HG03521 (cell line): ENCODE results near the gene CTIF.

Experiments
- ATAC-seq: cut with Tn5 transposase; IDR thresholded peaks from one replicate; pipeline ENCODE4 v1.9.1; 2021; ENCODE audit warnings: mild to moderate bottlenecking, moderate library complexity; ENCODE audit not compliant: unreplicated experiment

CTIF gene

DNA sequence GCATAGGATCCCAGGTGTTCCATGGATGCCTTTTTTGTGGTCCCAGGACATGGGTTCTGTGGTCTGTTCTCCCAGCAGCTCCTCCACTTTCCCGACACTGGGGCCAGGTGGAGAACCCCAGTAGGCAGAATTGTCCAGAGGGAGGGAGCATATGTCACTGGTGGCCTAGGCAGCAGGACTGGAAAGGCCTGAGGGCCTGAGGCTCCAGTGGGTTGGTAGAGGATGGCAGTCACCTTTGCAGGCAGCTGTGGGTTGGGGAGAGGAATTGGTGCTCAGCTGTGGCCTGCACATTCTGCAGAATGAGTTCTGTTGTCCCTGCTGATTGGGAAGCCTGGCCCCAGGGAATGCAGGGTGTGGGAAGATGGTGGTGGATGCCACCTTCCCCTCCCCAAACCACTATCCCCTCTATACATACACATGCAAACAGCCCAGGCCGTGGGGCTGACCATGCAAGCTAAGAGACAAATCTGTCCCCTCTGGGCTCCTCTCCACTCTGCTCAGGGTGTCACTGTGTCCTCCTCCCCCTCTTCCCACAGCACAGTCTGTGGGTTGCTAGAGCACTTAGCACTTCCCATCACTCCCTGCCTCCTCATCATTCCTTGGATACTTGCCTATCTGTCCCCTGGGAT, 11.4 kb downstream of the CTIF start:
- ATAC-seq: no peak

GRCh38 chr18:48551100-48551499, 12.3 kb downstream of the CTIF start:
- ATAC-seq: no peak

GRCh38 chr18:48552130-48552529, 13.3 kb downstream of the CTIF start:
- no peak for ATAC-seq

DNA sequence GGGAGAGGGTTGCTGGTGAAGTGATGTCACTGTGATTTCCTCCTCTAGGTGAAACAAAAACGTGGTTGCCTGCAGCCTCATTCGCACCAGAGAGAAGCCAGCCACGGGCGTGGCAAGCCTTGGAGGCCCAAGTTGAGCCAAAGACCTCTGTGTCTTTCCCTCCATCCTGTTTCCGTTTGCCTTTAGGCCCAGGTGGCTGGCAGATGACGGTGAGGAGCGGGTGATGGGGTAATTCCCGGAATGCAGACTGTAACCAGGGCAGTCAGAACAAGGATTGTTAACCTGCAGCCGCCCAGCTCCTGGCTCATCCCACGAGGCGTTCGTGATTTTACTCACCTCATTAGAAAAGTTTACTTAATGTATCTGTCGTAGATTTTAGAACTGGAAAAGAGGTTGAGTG, 14.4 kb downstream of the CTIF start:
- no peak for ATAC-seq

- no peak for ATAC-seq
Observed at GRCh38 chr18:48554610-48555400, 16.0 kb downstream of the CTIF start.

GRCh38 chr18:48555465-48555995, 16.7 kb downstream of the CTIF start:
- ATAC-seq: no peak

DNA sequence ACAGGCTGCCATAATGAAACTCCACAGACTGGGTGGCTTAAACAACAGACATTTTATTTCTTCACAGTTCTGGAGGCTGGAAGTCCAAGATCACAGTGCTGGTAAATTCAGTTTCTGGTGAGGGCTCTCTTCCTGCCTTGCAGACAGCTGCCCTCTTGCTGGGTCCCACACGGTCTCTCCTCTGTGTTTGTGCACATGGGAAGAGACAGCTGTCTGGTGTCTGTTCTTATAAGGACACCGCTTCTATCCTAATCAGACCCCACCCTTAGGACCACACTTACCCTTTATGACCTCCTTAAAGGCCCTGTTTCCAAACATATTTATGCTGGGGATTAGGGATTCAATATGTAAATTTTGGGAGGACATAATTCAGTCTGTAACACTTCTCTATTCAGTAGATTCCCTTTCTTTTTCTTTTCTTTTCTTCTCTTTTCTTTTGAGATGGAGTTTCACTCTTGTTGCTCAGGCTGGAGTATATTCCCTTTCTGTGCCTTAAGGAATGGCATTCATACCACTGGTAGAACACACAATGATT, 18.9 kb downstream of the CTIF start:
- ATAC-seq: no peak

DNA sequence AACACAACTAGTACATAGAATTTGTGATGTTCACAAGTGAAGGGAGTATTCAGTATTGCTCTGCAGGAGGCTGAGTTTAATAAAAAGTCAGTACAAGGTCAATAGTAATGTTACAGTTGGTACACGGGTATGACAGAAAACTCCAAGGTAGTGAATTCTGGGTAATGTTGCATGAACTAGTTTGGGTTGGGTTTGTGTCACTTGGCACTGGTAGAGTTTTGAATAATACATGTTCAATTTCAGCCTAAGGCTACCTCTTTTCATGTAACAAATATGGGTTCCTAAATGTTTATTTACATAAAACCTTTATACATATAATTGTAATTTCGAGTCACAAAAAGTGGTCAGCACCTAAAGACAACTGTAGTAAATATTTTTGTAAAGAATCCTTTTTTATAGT, 19.4 kb downstream of the CTIF start:
- ATAC-seq: no peak

DNA sequence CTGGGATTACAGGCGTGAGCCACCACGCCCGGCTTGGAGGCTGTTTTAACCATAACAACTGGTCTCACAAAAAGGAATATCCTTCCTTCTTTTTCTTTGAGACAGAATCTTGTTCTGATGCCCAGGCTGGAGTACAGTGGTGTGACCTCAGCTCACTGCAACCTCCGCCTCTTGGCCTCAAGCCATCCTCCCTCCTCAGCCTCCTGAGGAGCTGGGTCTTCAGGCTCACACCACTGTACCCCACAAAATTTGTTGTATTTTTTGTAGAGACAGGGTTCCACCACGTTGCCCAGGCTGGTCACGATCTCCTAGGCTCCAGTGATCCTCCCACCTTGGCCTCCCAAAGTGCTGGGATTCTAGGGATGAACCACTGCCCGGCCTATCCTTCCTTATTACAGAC, 21.7 kb downstream of the CTIF start:
- no peak for ATAC-seq

DNA sequence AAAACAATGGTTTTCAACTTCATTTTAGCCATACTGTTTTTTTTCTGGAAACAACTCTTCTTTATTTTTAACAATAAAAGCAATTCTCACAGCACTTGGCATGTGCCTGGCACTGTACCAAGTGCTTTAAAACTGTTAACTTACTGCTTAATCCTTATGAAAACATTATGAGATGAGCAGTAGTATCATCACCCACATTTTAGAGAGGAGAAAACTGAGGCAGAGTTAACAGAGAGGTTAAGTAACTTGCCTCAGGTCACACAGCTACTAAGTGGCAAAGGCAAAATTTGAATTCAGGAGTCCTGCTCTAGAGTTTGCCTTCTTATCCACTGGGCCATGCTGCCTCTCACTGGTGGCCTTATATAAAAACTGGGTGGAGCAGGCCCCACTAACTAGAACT, 23.2 kb downstream of the CTIF start:
- ATAC-seq: no peak

GRCh38 chr18:48563027-48563426, 24.2 kb downstream of the CTIF start:
- no peak for ATAC-seq

DNA sequence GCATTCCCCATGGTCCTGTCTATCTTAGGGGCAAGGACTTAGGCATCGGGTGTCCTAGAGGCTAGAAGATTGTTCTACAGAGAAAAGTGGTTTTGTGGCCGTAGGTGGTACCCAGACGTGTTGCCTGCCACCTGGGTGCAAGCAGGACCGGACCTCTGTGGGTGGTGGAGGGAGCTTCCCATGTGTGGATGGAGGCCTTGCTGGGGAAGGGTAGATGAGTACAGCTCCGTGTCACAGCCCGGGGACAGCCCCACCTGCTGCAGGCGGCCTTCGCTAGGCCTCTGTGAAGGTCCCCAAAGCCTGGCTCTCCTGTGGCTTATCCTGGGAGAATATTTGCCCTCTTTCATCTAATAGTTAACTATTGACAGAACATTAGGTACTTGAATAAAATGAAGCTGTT, 25.3 kb downstream of the CTIF start:
- no peak for ATAC-seq

DNA sequence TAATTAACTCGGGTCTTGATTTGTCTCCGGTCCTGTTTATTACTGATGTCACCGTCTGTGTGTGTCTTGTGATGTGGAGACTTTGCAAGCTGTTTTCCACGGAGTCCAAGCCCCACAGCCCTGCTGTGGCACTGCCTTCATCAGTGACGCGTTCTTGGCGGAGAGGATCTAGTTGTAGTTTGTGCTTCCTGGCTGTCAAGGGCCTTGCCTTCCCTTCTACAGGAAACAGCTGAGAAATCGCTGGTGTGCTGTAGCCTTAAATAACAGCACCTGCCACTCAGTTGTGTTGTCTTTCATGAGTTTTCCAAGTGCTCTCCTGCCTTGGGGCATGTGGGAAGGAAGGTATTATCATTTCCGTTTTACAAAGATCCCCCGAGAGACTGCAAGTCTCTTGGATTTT, 26.3 kb downstream of the CTIF start:
- no peak for ATAC-seq

DNA sequence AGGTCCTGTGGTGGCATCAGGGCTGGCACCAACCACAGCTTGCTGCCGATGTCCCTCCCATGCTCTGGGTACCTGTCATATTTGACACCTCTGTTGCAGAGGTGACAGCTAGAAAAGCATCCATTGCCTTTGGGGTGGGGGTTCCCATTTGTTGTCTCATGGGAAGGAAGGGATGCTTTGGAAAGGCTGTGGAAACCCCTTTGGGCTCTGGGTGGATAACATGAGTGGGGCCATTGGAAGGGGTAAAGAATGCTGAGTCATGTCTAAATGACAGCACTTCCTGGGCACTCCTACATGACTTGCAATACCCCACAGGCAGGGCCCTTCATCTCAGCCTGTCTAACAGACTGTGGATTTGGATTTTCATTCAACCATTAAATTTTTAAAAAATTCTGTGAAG, 27.8 kb downstream of the CTIF start:
- no peak for ATAC-seq

GRCh38 chr18:48567388-48567787, 28.6 kb downstream of the CTIF start:
- ATAC-seq: no peak

DNA sequence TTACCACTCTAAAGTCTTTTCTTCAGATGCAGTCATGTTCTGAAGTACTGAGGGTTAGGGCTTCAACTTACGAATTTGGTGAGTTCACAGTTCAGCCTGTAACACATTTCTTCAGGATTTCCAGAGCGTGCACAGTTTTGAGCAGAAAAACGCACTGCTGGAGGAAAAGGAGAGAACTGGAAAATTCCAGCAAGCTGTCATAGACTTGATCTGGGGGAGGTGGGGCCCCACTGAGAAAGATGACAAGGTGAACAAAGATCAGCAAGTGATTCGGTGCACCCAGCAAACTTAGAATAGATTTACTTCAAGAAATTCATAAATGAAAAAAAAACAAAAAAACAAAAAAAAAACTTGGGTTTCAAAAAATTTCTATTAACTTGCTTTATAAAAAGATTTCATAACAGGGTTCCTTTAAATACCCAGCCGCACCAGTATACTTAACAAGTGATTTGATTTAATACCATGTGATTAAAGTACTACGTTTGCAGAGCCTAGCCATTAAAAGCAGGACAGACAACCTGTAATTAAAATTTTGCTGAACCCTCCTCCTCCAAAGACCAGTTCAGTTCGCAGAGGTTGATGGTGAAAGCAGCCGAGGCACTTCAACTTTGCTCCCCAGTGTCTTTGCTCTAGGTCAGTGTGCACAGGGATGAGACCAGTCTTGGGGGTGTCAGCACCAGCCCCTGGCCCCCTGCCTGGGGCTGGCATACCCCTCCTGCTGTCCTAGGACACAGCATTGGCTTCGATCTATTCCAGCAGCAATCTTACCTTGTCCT, 30.5 kb downstream of the CTIF start:
- ATAC-seq: no peak

DNA sequence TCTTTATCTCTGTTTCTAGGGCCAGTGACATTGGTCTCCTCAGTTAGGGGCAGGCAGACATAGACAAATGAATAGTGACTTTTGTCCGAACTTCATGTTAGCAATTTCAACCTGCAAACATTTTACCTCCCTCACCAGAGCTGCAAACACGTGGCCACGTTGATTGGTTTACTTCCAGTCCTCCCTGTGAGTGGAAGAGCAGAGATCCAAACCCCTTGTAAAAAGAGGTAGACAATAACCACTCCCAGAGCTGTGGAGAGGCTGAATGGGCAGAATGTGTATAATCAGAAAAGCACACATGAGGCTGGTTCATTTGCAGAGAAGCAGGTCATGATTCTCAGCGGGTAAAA, 31.1 kb downstream of the CTIF start:
- no peak for ATAC-seq

DNA sequence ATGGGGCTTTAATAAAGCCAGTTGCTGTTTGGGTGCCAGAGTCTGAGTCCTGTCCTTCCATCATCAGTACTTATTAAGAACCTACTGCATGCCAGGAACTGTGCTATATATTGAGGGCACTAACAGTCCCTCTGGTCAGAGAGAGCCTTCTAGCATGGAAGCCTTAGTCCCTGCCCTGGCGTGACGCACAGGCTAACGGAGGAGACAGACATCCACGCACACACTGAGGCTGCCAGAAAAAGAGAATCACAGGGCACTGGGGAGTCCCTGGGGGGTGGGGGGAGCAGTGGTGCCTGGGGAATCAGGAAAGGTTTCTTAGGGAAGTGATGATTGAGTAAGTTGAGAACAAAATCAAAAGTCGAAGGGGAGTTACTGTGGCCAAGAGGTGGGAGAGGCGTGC, 31.5 kb downstream of the CTIF start:
- no peak for ATAC-seq

- no peak for ATAC-seq
Observed at GRCh38 chr18:48571639-48572384, 33.0 kb downstream of the CTIF start.

GRCh38 chr18:48572402-48573126, 33.7 kb downstream of the CTIF start:
- no peak for ATAC-seq
